T47D (cell line): ENCODE measurements around the gene GTPBP2.

ENCODE experiments used
- DNase-seq, 2 experiments: peaks; one replicate each; pipeline versions ENCODE4 v3.0.0 to v3.0.0-alpha.2; 2011 to 2012; ENCODE audit warnings: low read depth in 1 of 2, low spot score in 1 of 2
- JUND ChIP-seq: IDR thresholded peaks from 2 replicates; pipeline ENCODE4 v1.6.1; 2012; ENCODE audit warnings: low read depth
- in situ Hi-C: cut with HindIII; loops from 2 replicates; pipeline ENCODE4 v1.10.0; 2016; ENCODE audit warnings: low sequenced_read_pairs, low pct_unique_long_range_greater_than_20kb

GTPBP2 gene

GRCh38 chr6:43575105-43575771 is 53.8 kb downstream of the GTPBP2 start:
- in situ Hi-C loops, result no loop called here
- TF ChIP-seq JUND, result no peak

GRCh38 chr6:43572015-43572414 is 57.0 kb downstream of the GTPBP2 start:
- TF ChIP-seq JUND, result no peak
- in situ Hi-C loops, result no loop called here
- DNase-seq, result no peak

More at GRCh38 chr6:43575105-43575771, 53.8 kb downstream of the GTPBP2 start:
- peak in 1 of 2 experiments; percentile 27 for DNase-seq

- DNase-seq, result no peak
- TF ChIP-seq JUND, result no peak
Observed at GRCh38 chr6:43570876-43571441, 58.1 kb downstream of the GTPBP2 start.

More at GRCh38 chr6:43570876-43571441, 58.1 kb downstream of the GTPBP2 start:
- in situ Hi-C loops, result no loop called here
